Tibial nerve (tissue), 4 donors: ENCODE data around the gene LANCL2.

Experiments used
- EP300 ChIP-seq, 2 donors: sonication (generic); formaldehyde crosslinking; IDR thresholded peaks; one replicate each; pipeline ENCODE4 v1.6.1; 2017; ENCODE audit warnings: antibody characterized with exemption in 2 of 2, mild to moderate bottlenecking in 1 of 2
- POLR2A ChIP-seq, 2 donors: fragments of 450-650 bp; IDR thresholded peaks; one replicate each; pipeline ENCODE4 v1.6.1; 2017; ENCODE audit warnings: antibody characterized with exemption in 2 of 2, mild to moderate bottlenecking in 2 of 2, moderate library complexity in 2 of 2
- TF ChIP-seq, protein P1 (sequence below), 5 experiments: fragments of 200-600 bp in 3 of 5; fragments of 450-650 bp in 2 of 5; sonication (generic) in 3 of 5; IDR thresholded peaks; one replicate each; pipeline ENCODE4 v1.5.1; 2016 to 2019; ENCODE audit warnings: antibody characterized with exemption in 5 of 5, mild to moderate bottlenecking in 3 of 5, moderate library complexity in 2 of 5

GRCh38 chr7:55457801-55458200 lies 92.7 kb downstream of the LANCL2 start:
- TF ChIP-seq, protein P1, sequence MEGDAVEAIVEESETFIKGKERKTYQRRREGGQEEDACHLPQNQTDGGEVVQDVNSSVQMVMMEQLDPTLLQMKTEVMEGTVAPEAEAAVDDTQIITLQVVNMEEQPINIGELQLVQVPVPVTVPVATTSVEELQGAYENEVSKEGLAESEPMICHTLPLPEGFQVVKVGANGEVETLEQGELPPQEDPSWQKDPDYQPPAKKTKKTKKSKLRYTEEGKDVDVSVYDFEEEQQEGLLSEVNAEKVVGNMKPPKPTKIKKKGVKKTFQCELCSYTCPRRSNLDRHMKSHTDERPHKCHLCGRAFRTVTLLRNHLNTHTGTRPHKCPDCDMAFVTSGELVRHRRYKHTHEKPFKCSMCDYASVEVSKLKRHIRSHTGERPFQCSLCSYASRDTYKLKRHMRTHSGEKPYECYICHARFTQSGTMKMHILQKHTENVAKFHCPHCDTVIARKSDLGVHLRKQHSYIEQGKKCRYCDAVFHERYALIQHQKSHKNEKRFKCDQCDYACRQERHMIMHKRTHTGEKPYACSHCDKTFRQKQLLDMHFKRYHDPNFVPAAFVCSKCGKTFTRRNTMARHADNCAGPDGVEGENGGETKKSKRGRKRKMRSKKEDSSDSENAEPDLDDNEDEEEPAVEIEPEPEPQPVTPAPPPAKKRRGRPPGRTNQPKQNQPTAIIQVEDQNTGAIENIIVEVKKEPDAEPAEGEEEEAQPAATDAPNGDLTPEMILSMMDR (IDR thresholded peaks at IDR 0.05) = no peak
- TF ChIP-seq EP300 (IDR thresholded peaks at IDR 0.05) (no peak), POLR2A (IDR thresholded peaks at IDR 0.05) (no peak)
